OCI-LY7 (cell line): ENCODE measurements around the gene KLF16. TPM values are rescaled to one million over a fixed set of nuclear protein-coding genes. Genes with fewer than 3 reads are reported as not detected.
"Not testable (repeated sequence)": the region's sequence is repeated elsewhere in the genome, so short reads cannot be mapped to it uniquely, and the experiment has no call there.

Experiments used
- BruUV-seq: library from RNA; stranded (reverse); fragments of 400-500 nt; replicated peaks from 2 replicates; lab custom pipeline; 2021; lab: Mats Ljungman, UMichigan
- CTCF ChIA-PET: fragments of 300-600 bp; sonication (Branson Sonifier 250); formaldehyde crosslinking; loops from one replicate; lab custom pipeline; 2022; ENCODE audit warnings: antibody characterized with exemption; ENCODE audit not compliant: unreplicated experiment; lab: Charles Lee
- POLR2A ChIA-PET: fragments of 300-600 bp; sonication (Branson Sonifier 250); formaldehyde crosslinking; loops from one replicate; lab custom pipeline; 2022; ENCODE audit warnings: antibody characterized with exemption; lab: Charles Lee
- DNase-seq: peaks from one replicate; pipeline ENCODE4 v3.0.0-alpha.2; 2015; ENCODE audit warnings: low spot score
- H2AFZ ChIP-seq: fragments of 200-600 bp; sonication (generic), shearing (Covaris generic); 2 replicates; pipeline ENCODE4 v1.6.1; 2014; ENCODE audit warnings: mild to moderate bottlenecking, antibody characterized with exemption, low read length, moderate library complexity
- H3K27ac ChIP-seq: fragments of 200-600 bp; sonication (generic); 2 replicates; pipeline ENCODE4 v1.5.1; 2014; ENCODE audit warnings: mixed run types, low read depth, mild to moderate bottlenecking, moderate library complexity, low read length, inconsistent platforms; ENCODE audit not compliant: poor library complexity, severe bottlenecking
- H3K36me3 ChIP-seq: fragments of 200-600 bp; sonication (generic); 2 replicates; pipeline ENCODE4 v1.6.1; 2014; ENCODE audit warnings: mild to moderate bottlenecking, antibody characterized with exemption, low read length, moderate library complexity, mixed read lengths; ENCODE audit not compliant: insufficient read depth
- H3K4me1 ChIP-seq: fragments of 200-600 bp; sonication (generic); 2 replicates; pipeline ENCODE4 v1.5.1; 2014; ENCODE audit warnings: mild to moderate bottlenecking, low read length; ENCODE audit not compliant: insufficient read depth, poor library complexity, severe bottlenecking
- H3K4me2 ChIP-seq: fragments of 200-600 bp; sonication (generic); 2 replicates; pipeline ENCODE4 v1.6.1; 2014; ENCODE audit warnings: mild to moderate bottlenecking, low read length
- H3K4me3 ChIP-seq: fragments of 200-600 bp; sonication (generic); 2 replicates; pipeline ENCODE4 v1.5.1; 2014; ENCODE audit warnings: mild to moderate bottlenecking, low read depth, low read length; ENCODE audit not compliant: poor library complexity, severe bottlenecking
- H3K79me2 ChIP-seq: fragments of 200-600 bp; sonication (generic); 2 replicates; pipeline ENCODE4 v1.6.1; 2016; ENCODE audit warnings: low read depth, mild to moderate bottlenecking, low read length, moderate library complexity, mixed read lengths; ENCODE audit not compliant: insufficient read depth
- H3K9me2 ChIP-seq: fragments of 200-600 bp; sonication (generic); 2 replicates; pipeline ENCODE4 v1.6.1; 2016; ENCODE audit warnings: mild to moderate bottlenecking, low read length, mixed read lengths; ENCODE audit not compliant: insufficient read depth
- H3K9me3 ChIP-seq: fragments of 200-600 bp; sonication (generic); 2 replicates; pipeline ENCODE4 v1.6.1; 2014; ENCODE audit warnings: mild to moderate bottlenecking, mixed run types, low read length, mixed read lengths
- H4K20me1 ChIP-seq: fragments of 200-600 bp; sonication (generic); 2 replicates; pipeline ENCODE4 v1.6.1; 2014; ENCODE audit warnings: mild to moderate bottlenecking, antibody characterized with exemption, low read length, moderate library complexity, mixed read lengths; ENCODE audit not compliant: insufficient read depth
- CTCF ChIP-seq: fragments of 200-600 bp; sonication (generic); conservative IDR thresholded peaks from 2 replicates; pipeline ENCODE4 v1.5.1; 2014; ENCODE audit warnings: mild to moderate bottlenecking, antibody characterized with exemption, low read length, moderate library complexity, mixed read lengths
- EZH2phosphoT487 ChIP-seq: fragments of 200-600 bp; sonication (generic); IDR thresholded peaks from 2 replicates; pipeline ENCODE4 v1.6.1; 2018; ENCODE audit warnings: low read depth, borderline replicate concordance, mild to moderate bottlenecking, mixed run types, antibody characterized with exemption, low read length, moderate library complexity, mixed read lengths
- intact Hi-C: fragments of 100-400 bp; cut with micrococcal nuclease; formaldehyde crosslinking; loops from one replicate; pipeline ENCODE4 v1.10.0; 2022; ENCODE audit not compliant: unreplicated experiment
- total RNA-seq, 2 experiments: library from RNA; depleted of rRNA in 1 of 2; stranded (reverse); fragments of >200 nt in 1 of 2; shearing (Covaris generic) in 1 of 2; gene quantifications; 2 replicates each; pipeline ENCODE4 v1.2.3, GENCODE V29; 2014 to 2022

Gene KLF16
- total RNA-seq, 2 experiments from 2014 or later, result 9.6 to 44.4 TPM

GRCh38 chr19:1893791-1894190, 30.4 kb upstream of the KLF16 start:
- Histone ChIP-seq H3K4me1 (peaks cover 47% of the 10 kb centered on the region), H3K9me3 (no peaks in the 10 kb centered on the region), H3K4me2 (no peak overlapping the region), H3K27ac (no peak overlapping the region), H3K4me3 (no peak overlapping the region), H2AFZ (no peak overlapping the region), H3K36me3 (no peaks in the 10 kb centered on the region), H3K79me2 (no peaks in the 10 kb centered on the region), H3K9me2 (no peaks in the 10 kb centered on the region), H4K20me1 (no peaks in the 10 kb centered on the region)
- POLR2A ChIA-PET, result no interaction called here
- BruUV-seq, result no TSS peak
- no peak for DNase-seq
- intact Hi-C loops, result no loop called here
- TF ChIP-seq CTCF, result no peak
- no peak for TF ChIP-seq EZH2phosphoT487
- CTCF ChIA-PET, result no interaction called here

- H3K9me2 ChIP-seq, result no peaks in the 10 kb centered on the region
- no peak overlapping the region for H3K4me2 ChIP-seq
- H2AFZ ChIP-seq, result no peak overlapping the region
- no peak for TF ChIP-seq EZH2phosphoT487
- no peak for TF ChIP-seq CTCF
- no peak overlapping the region for H3K4me3 ChIP-seq
- CTCF ChIA-PET, result no interaction called here
- no peaks in the 10 kb centered on the region for H4K20me1 ChIP-seq
- H3K9me3 ChIP-seq, result no peaks in the 10 kb centered on the region
- no peak for DNase-seq
- intact Hi-C loops, result no loop called here
- H3K79me2 ChIP-seq, result peaks cover under 1% of the 10 kb centered on the region
- POLR2A ChIA-PET, result no interaction called here
- no TSS peak for BruUV-seq
- peaks cover 16% of the 10 kb centered on the region for H3K4me1 ChIP-seq
- H3K27ac ChIP-seq, result no peak overlapping the region
- no peaks in the 10 kb centered on the region for H3K36me3 ChIP-seq
Observed at GRCh38 chr19:1889907-1890306, 26.5 kb upstream of the KLF16 start.

- Histone ChIP-seq H2AFZ (no peak overlapping the region), H3K27ac (no peak overlapping the region), H3K9me3 (no peaks in the 10 kb centered on the region), H3K4me1 (peaks cover 20% of the 10 kb centered on the region), H3K9me2 (no peaks in the 10 kb centered on the region), H3K4me2 (no peak overlapping the region), H3K79me2 (peaks cover 16% of the 10 kb centered on the region), H4K20me1 (0 out of 2 replicates have a peak, but pooled peaks cover 5% of the 10 kb centered on the region), H3K36me3 (no peaks in the 10 kb centered on the region), H3K4me3 (no peak overlapping the region)
- POLR2A ChIA-PET, result no interaction called here
- intact Hi-C loops, result no loop called here
- CTCF ChIA-PET, result no interaction called here
- TF ChIP-seq EZH2phosphoT487, result no peak
- no peak for TF ChIP-seq CTCF
- no peak for DNase-seq
- no TSS peak for BruUV-seq
Observed at GRCh38 chr19:1888385-1888784, 25.0 kb upstream of the KLF16 start.

GRCh38 chr19:1886360-1886759, 23.0 kb upstream of the KLF16 start:
- BruUV-seq, H2AFZ ChIP-seq, H3K27ac ChIP-seq, H3K9me2 ChIP-seq, DNase-seq, intact Hi-C loops, H3K4me2 ChIP-seq, H3K36me3 ChIP-seq, CTCF ChIA-PET, H3K4me3 ChIP-seq, H4K20me1 ChIP-seq, H3K9me3 ChIP-seq: not testable (repeated sequence)
- peaks cover 37% of the 10 kb centered on the region for H3K4me1 ChIP-seq
- POLR2A ChIA-PET, result interaction anchor here (1.2 kb wide), 1 partner anchor 18 kb away, joined by 3 read pairs; no protein-coding TSS in a partner anchor
- peaks cover 35% of the 10 kb centered on the region for H3K79me2 ChIP-seq
